Osteocyte (in vitro differentiated cells): ENCODE data around the gene GPM6B. TPM values are rescaled to one million over a fixed set of nuclear protein-coding genes. Genes with fewer than 3 reads are reported as not detected.

Experiments used
- DNase-seq: peaks from one replicate; pipeline ENCODE4 v3.0.0; 2021; ENCODE audit warnings: mixed read lengths; ENCODE audit not compliant: unreplicated experiment; ENCODE audit errors: extremely low spot score
- H3K27ac Mint-ChIP-seq: one replicate; pipeline ENCODE4 v1.8.0; 2021; ENCODE audit warnings: mild to moderate bottlenecking, mixed read lengths; ENCODE audit not compliant: unreplicated experiment
- H3K27me3 Mint-ChIP-seq: one replicate; pipeline ENCODE4 v1.8.0; 2021; ENCODE audit warnings: mixed read lengths; ENCODE audit not compliant: unreplicated experiment
- H3K36me3 Mint-ChIP-seq: one replicate; pipeline ENCODE4 v1.8.0; 2021; ENCODE audit warnings: mixed read lengths; ENCODE audit not compliant: unreplicated experiment
- H3K4me1 Mint-ChIP-seq: one replicate; pipeline ENCODE4 v1.8.0; 2021; ENCODE audit warnings: mixed read lengths; ENCODE audit not compliant: unreplicated experiment
- H3K4me3 Mint-ChIP-seq: one replicate; pipeline ENCODE4 v1.8.0; 2021; ENCODE audit warnings: mild to moderate bottlenecking, moderate library complexity, mixed read lengths; ENCODE audit not compliant: unreplicated experiment
- H3K9me3 Mint-ChIP-seq: one replicate; pipeline ENCODE4 v1.8.0; 2021; ENCODE audit warnings: mixed read lengths; ENCODE audit not compliant: unreplicated experiment
- CTCF ChIP-seq: fragments of 200-600 bp; sonication (generic); IDR thresholded peaks from 2 replicates; pipeline ENCODE4 v1.5.0; 2021; ENCODE audit warnings: antibody characterized with exemption, mild to moderate bottlenecking, moderate library complexity
- total RNA-seq: library from RNA; stranded (reverse); gene quantifications from 2 replicates; pipeline ENCODE4 v1.2.1, GENCODE V29; 2021

Gene GPM6B
- total RNA-seq, 1 donor from 2014 or later = 12.0 TPM

- no peak overlapping the region for H3K4me3 Mint-ChIP-seq
- no peak for TF ChIP-seq CTCF
- H3K27ac Mint-ChIP-seq = no peak overlapping the region
- no peaks in the 10 kb centered on the region for H3K27me3 Mint-ChIP-seq
- H3K9me3 Mint-ChIP-seq = peaks cover 7% of the 10 kb centered on the region
- no peaks in the 10 kb centered on the region for H3K36me3 Mint-ChIP-seq
- no peaks in the 10 kb centered on the region for H3K4me1 Mint-ChIP-seq
- DNase-seq = no peak
Observed at GRCh38 chrX:13843150-13843721, 26.3 kb upstream of the GPM6B start.

- no peaks in the 10 kb centered on the region for H3K27me3 Mint-ChIP-seq
- no peak for DNase-seq
- no peak for TF ChIP-seq CTCF
Observed at GRCh38 chrX:13840121-13840520, 23.2 kb upstream of the GPM6B start.

GRCh38 chrX:13837290-13837745 lies 20.4 kb upstream of the GPM6B start:
- Mint-ChIP-seq H3K4me1 (peaks cover 7% of the 10 kb centered on the region), H3K9me3 (peaks cover 3% of the 10 kb centered on the region), H3K4me3 (no peak overlapping the region), H3K27me3 (no peaks in the 10 kb centered on the region), H3K36me3 (no peaks in the 10 kb centered on the region), H3K27ac (no peak overlapping the region)
- no peak for DNase-seq
- no peak for TF ChIP-seq CTCF

More at GRCh38 chrX:13840121-13840520, 23.2 kb upstream of the GPM6B start:
- H3K9me3 Mint-ChIP-seq = peaks cover 7% of the 10 kb centered on the region
- H3K4me1 Mint-ChIP-seq = peaks cover 7% of the 10 kb centered on the region
- H3K27ac Mint-ChIP-seq = no peak overlapping the region
- no peak overlapping the region for H3K4me3 Mint-ChIP-seq
- no peaks in the 10 kb centered on the region for H3K36me3 Mint-ChIP-seq

- H3K4me3 Mint-ChIP-seq = no peak overlapping the region
- H3K9me3 Mint-ChIP-seq = peaks cover 3% of the 10 kb centered on the region
- no peak for TF ChIP-seq CTCF
- H3K27ac Mint-ChIP-seq = no peak overlapping the region
- no peaks in the 10 kb centered on the region for H3K36me3 Mint-ChIP-seq
- DNase-seq = no peak
- H3K4me1 Mint-ChIP-seq = peaks cover 7% of the 10 kb centered on the region
- H3K27me3 Mint-ChIP-seq = no peaks in the 10 kb centered on the region
Observed at GRCh38 chrX:13836575-13836974, 19.7 kb upstream of the GPM6B start.

GRCh38 chrX:13835825-13836224 lies 18.9 kb upstream of the GPM6B start:
- Mint-ChIP-seq H3K36me3 (no peaks in the 10 kb centered on the region), H3K9me3 (peaks cover 3% of the 10 kb centered on the region), H3K4me1 (peaks cover 7% of the 10 kb centered on the region), H3K4me3 (no peak overlapping the region), H3K27ac (no peak overlapping the region), H3K27me3 (no peaks in the 10 kb centered on the region)
- no peak for DNase-seq
- TF ChIP-seq CTCF = no peak
